NOMO-1 treated with dmso at 0.1 percent for 144 hours (cell line): ENCODE measurements around the gene TARS2.

Experiments used
- DNase-seq: peaks from one replicate; lab custom pipeline; 2025; ENCODE audit not compliant: unreplicated experiment; lab: John Stamatoyannopoulos, UW

The TARS2 gene

GRCh38 chr1:150555198-150555970, 68.2 kb downstream of the TARS2 start:
- DNase-seq = no peak

- no peak for DNase-seq
Measured at GRCh38 chr1:150555971-150556865, 69.0 kb downstream of the TARS2 start.

- DNase-seq = no peak
Measured at GRCh38 chr1:150557065-150557600, 69.9 kb downstream of the TARS2 start.
